ENCODE data around the gene TRIM45.

DNA sequence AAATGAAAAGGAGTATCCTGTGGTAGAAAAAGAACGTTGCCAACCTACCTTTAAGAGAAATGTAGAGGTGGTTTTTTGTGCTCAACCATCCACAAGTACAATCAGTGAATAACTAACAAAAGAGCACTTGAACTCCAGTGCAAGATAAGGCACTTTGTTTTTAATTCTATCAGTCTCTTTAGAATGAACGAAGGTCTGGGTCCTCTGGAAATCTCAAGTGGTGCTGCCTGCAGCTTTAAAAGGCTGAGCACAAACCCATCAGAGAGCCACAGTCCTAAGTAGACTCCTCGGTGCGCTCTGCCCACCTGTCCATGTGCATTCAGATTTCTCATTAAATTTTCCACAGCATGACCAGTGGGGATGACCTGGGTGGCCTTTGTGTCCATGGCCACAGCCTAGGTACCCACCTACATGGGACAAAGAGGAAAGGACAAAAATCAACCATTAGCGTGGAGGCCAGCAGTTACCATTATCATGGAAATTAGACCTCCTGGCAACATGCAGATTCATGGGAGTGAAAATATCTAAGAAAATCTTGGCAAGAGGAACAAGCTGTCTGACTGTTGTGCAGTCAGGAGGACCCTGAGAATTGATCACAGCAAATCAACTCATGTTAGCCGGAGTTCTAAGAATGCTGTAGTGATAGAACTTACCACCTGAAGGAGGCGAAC is 9.4 kb downstream of the TRIM45 start:
- TF ChIP-seq, protein P1, sequence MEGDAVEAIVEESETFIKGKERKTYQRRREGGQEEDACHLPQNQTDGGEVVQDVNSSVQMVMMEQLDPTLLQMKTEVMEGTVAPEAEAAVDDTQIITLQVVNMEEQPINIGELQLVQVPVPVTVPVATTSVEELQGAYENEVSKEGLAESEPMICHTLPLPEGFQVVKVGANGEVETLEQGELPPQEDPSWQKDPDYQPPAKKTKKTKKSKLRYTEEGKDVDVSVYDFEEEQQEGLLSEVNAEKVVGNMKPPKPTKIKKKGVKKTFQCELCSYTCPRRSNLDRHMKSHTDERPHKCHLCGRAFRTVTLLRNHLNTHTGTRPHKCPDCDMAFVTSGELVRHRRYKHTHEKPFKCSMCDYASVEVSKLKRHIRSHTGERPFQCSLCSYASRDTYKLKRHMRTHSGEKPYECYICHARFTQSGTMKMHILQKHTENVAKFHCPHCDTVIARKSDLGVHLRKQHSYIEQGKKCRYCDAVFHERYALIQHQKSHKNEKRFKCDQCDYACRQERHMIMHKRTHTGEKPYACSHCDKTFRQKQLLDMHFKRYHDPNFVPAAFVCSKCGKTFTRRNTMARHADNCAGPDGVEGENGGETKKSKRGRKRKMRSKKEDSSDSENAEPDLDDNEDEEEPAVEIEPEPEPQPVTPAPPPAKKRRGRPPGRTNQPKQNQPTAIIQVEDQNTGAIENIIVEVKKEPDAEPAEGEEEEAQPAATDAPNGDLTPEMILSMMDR (IDR thresholded peaks at IDR 0.05; ENCODE audit: low read depth, low read length): no peak
- no peak for TF ChIP-seq EZH2phosphoT487 (IDR thresholded peaks at IDR 0.05; ENCODE audit: low read depth)

Data from OCI-LY3 (cell line).